Stimulated activated CD8-positive, alpha-beta memory T cell treated with anti-CD3 and anti-CD28 coated beads, Interleukin-7, amount 100 ng/mL, for 48 hours (primary cell): ENCODE results near the gene EPHA2.
"Not testable (repeated sequence)": the region's sequence is repeated elsewhere in the genome, so short reads cannot be mapped to it uniquely, and the experiment has no call there.

Experiments
- DNase-seq, 2 donors: peaks; one replicate each; pipeline ENCODE4 v3.0.0-alpha.2; 2020; ENCODE audit warnings: low read depth in 1 of 2; ENCODE audit errors: extremely low read depth in 1 of 2

EPHA2 gene

GRCh38 chr1:16122916-16123315 is 33.0 kb downstream of the EPHA2 start:
- peak; percentile 46 to 53 for DNase-seq

GRCh38 chr1:16122350-16122881 is 33.5 kb downstream of the EPHA2 start:
- DNase-seq, result no peak

GRCh38 chr1:16120940-16121410 is 34.9 kb downstream of the EPHA2 start:
- DNase-seq, result no peak

GRCh38 chr1:16120407-16120806 is 35.5 kb downstream of the EPHA2 start:
- no peak for DNase-seq

GRCh38 chr1:16119926-16120325 is 35.9 kb downstream of the EPHA2 start:
- DNase-seq, result no peak

- DNase-seq, result no peak
These were observed 36.4 kb downstream of the EPHA2 start for GRCh38 chr1:16119504-16119903.

- no peak for DNase-seq
These were observed 37.2 kb downstream of the EPHA2 start for GRCh38 chr1:16118706-16119105.

- DNase-seq, result no peak
These were observed 37.9 kb downstream of the EPHA2 start for GRCh38 chr1:16117936-16118335.

- no peak for DNase-seq
These were observed 38.5 kb downstream of the EPHA2 start for GRCh38 chr1:16117369-16117768.

GRCh38 chr1:16116625-16117024 is 39.2 kb downstream of the EPHA2 start:
- DNase-seq, result no peak

- DNase-seq, result no peak
These were observed 39.9 kb downstream of the EPHA2 start for GRCh38 chr1:16116002-16116401.

GRCh38 chr1:16115468-16115983 is 40.3 kb downstream of the EPHA2 start:
- DNase-seq, result no peak

- no peak for DNase-seq
These were observed 41.1 kb downstream of the EPHA2 start for GRCh38 chr1:16114527-16115467.

- DNase-seq, result no peak
These were observed 43.0 kb downstream of the EPHA2 start for GRCh38 chr1:16112596-16113555.

- DNase-seq, result no peak
These were observed 43.9 kb downstream of the EPHA2 start for GRCh38 chr1:16111771-16112595.

GRCh38 chr1:16110884-16111283 is 45.0 kb downstream of the EPHA2 start:
- DNase-seq, result no peak

- DNase-seq, result no peak
These were observed 45.4 kb downstream of the EPHA2 start for GRCh38 chr1:16110456-16110855.

- DNase-seq, result no peak
These were observed 46.3 kb downstream of the EPHA2 start for GRCh38 chr1:16109571-16109970.

GRCh38 chr1:16107039-16107438 is 48.8 kb downstream of the EPHA2 start:
- not testable (repeated sequence) for DNase-seq

- DNase-seq, result no peak
These were observed 54.2 kb downstream of the EPHA2 start for GRCh38 chr1:16101623-16102022.
